ENCODE results near the gene OXSR1. TPM values are rescaled to one million over a fixed set of nuclear protein-coding genes. Genes with fewer than 3 reads are reported as not detected.
"Not testable (repeated sequence)": the region's sequence is repeated elsewhere in the genome, so short reads cannot be mapped to it uniquely, and the experiment has no call there.

Gene OXSR1
- total and polyA plus RNA-seq, 5 donors: 12.9 to 39.1 (median 24.1) TPM

GRCh38 chr3:38170722-38171121, 5.4 kb downstream of the OXSR1 start:
- peaks cover 3% of the 10 kb centered on the region for H3K4me1 ChIP-seq (ENCODE audit: control insufficient read depth, insufficient read depth, low read length)
- DNase-seq (no peak), ATAC-seq (no peak)
- no peak overlapping the region for H3K4me3 ChIP-seq (ENCODE audit: low read length)
- H3K9me3 ChIP-seq (ENCODE audit: control insufficient read depth, low read length): no peaks in the 10 kb centered on the region
- 84% methylated on average over 4 of the region's 4 CpGs for WGBS
- no peaks in the 10 kb centered on the region for H3K27me3 ChIP-seq (ENCODE audit: control insufficient read depth, insufficient read depth)
- H3K27ac ChIP-seq (ENCODE audit: low read length): no peak overlapping the region
- intact Hi-C loops (cut with DNase I): no loop called here

GRCh38 chr3:38171622-38172021, 6.3 kb downstream of the OXSR1 start:
- WGBS: 87% methylated on average over 2 of the region's 2 CpGs
- ATAC-seq: no peak
- no peaks in the 10 kb centered on the region for H3K4me1 ChIP-seq (ENCODE audit: control insufficient read depth, insufficient read depth, low read length)

GRCh38 chr3:38173834-38174418, 8.6 kb downstream of the OXSR1 start:
- Histone ChIP-seq H3K4me3 (ENCODE audit: low read length) (no peak overlapping the region), H3K27ac (ENCODE audit: low read length) (no peak overlapping the region), H3K4me1 (ENCODE audit: control insufficient read depth, insufficient read depth, low read length) (no peaks in the 10 kb centered on the region), H3K27me3 (ENCODE audit: control insufficient read depth, insufficient read depth) (no peaks in the 10 kb centered on the region), H3K9me3 (ENCODE audit: control insufficient read depth, low read length) (no peaks in the 10 kb centered on the region)
- DNase-seq: no peak
- ATAC-seq: no peak
- intact Hi-C loops (cut with DNase I): no loop called here
- 90% methylated on average over 5 of the region's 5 CpGs for WGBS

More at GRCh38 chr3:38171622-38172021, 6.3 kb downstream of the OXSR1 start:
- intact Hi-C loops (cut with DNase I): no loop called here
- H3K4me3 ChIP-seq (ENCODE audit: low read length): no peak overlapping the region
- H3K27ac ChIP-seq (ENCODE audit: low read length): no peak overlapping the region
- DNase-seq: no peak
- no peaks in the 10 kb centered on the region for H3K27me3 ChIP-seq (ENCODE audit: control insufficient read depth, insufficient read depth)
- no peaks in the 10 kb centered on the region for H3K9me3 ChIP-seq (ENCODE audit: control insufficient read depth, low read length)

GRCh38 chr3:38177181-38177580, 11.8 kb downstream of the OXSR1 start:
- Histone ChIP-seq H3K4me1 (ENCODE audit: control insufficient read depth, insufficient read depth, low read length) (peaks cover 2% of the 10 kb centered on the region), H3K4me3 (ENCODE audit: low read length) (no peak overlapping the region), H3K9me3 (ENCODE audit: control insufficient read depth, low read length) (no peaks in the 10 kb centered on the region), H3K27me3 (ENCODE audit: control insufficient read depth, insufficient read depth) (no peaks in the 10 kb centered on the region), H3K27ac (ENCODE audit: low read length) (no peak overlapping the region)
- intact Hi-C loops (cut with DNase I): no loop called here
- 50% methylated on average over 2 of the region's 2 CpGs for WGBS
- no peak for DNase-seq
- ATAC-seq: no peak

GRCh38 chr3:38186781-38187180, 21.4 kb downstream of the OXSR1 start:
- intact Hi-C loops (cut with DNase I): no loop called here
- no peak for DNase-seq
- Histone ChIP-seq H3K27me3 (ENCODE audit: control insufficient read depth, insufficient read depth) (no peaks in the 10 kb centered on the region), H3K4me3 (ENCODE audit: low read length) (no peak overlapping the region), H3K27ac (ENCODE audit: low read length) (no peak overlapping the region), H3K4me1 (ENCODE audit: control insufficient read depth, insufficient read depth, low read length) (peaks cover 2% of the 10 kb centered on the region), H3K9me3 (ENCODE audit: control insufficient read depth, low read length) (no peaks in the 10 kb centered on the region)
- no peak for ATAC-seq
- WGBS: 97% methylated on average over 1 of the region's 1 CpG

GRCh38 chr3:38190481-38190881, 25.1 kb downstream of the OXSR1 start:
- H3K27me3 ChIP-seq (ENCODE audit: control insufficient read depth, insufficient read depth): no peaks in the 10 kb centered on the region
- H3K9me3 ChIP-seq (ENCODE audit: control insufficient read depth, low read length): no peaks in the 10 kb centered on the region
- H3K4me3 ChIP-seq (ENCODE audit: low read length): no peak overlapping the region
- DNase-seq (no peak), ATAC-seq (no peak)
- intact Hi-C loops (cut with DNase I): no loop called here
- H3K27ac ChIP-seq (ENCODE audit: low read length): no peak overlapping the region
- peaks cover 3% of the 10 kb centered on the region for H3K4me1 ChIP-seq (ENCODE audit: control insufficient read depth, insufficient read depth, low read length)

GRCh38 chr3:38202931-38203330, 37.6 kb downstream of the OXSR1 start:
- H3K4me3 ChIP-seq (ENCODE audit: low read length); ATAC-seq; H3K27me3 ChIP-seq (ENCODE audit: control insufficient read depth, insufficient read depth); H3K4me1 ChIP-seq (ENCODE audit: control insufficient read depth, insufficient read depth, low read length); intact Hi-C loops (cut with DNase I); H3K27ac ChIP-seq (ENCODE audit: low read length); H3K9me3 ChIP-seq (ENCODE audit: control insufficient read depth, low read length): not testable (repeated sequence)
- DNase-seq: peak in 1 of 3 donors; percentile 20
- WGBS: 94% methylated on average over 12 of the region's 12 CpGs

GRCh38 chr3:38203690-38204089, 38.4 kb downstream of the OXSR1 start:
- peak in 1 of 2 donors; percentile 20 for ATAC-seq
- intact Hi-C loops (cut with DNase I): no loop called here
- peaks cover 2% of the 10 kb centered on the region for H3K4me1 ChIP-seq (ENCODE audit: control insufficient read depth, insufficient read depth, low read length)
- no peak overlapping the region for H3K4me3 ChIP-seq (ENCODE audit: low read length)
- no peak for DNase-seq
- H3K9me3 ChIP-seq (ENCODE audit: control insufficient read depth, low read length): no peaks in the 10 kb centered on the region
- H3K27me3 ChIP-seq (ENCODE audit: control insufficient read depth, insufficient read depth): no peaks in the 10 kb centered on the region
- 99% methylated on average over 2 of the region's 2 CpGs for WGBS
- no peak overlapping the region for H3K27ac ChIP-seq (ENCODE audit: low read length)

GRCh38 chr3:38204599-38205471, 39.5 kb downstream of the OXSR1 start:
- Histone ChIP-seq H3K4me3 (ENCODE audit: low read length) (no peak overlapping the region), H3K9me3 (ENCODE audit: control insufficient read depth, low read length) (no peaks in the 10 kb centered on the region), H3K27ac (ENCODE audit: low read length) (peak overlapping the region; percentile 62), H3K27me3 (ENCODE audit: control insufficient read depth, insufficient read depth) (no peaks in the 10 kb centered on the region), H3K4me1 (ENCODE audit: control insufficient read depth, insufficient read depth, low read length) (peaks cover 2% of the 10 kb centered on the region)
- intact Hi-C loops (cut with DNase I): no loop called here
- WGBS: 95% methylated on average over 4 of the region's 4 CpGs
- ATAC-seq: peak in 1 of 2 donors; percentile 51
- DNase-seq: no peak

GRCh38 chr3:38205472-38205805, 40.1 kb downstream of the OXSR1 start:
- peaks cover 2% of the 10 kb centered on the region for H3K4me1 ChIP-seq (ENCODE audit: control insufficient read depth, insufficient read depth, low read length)
- peak overlapping the region; percentile 62 for H3K27ac ChIP-seq (ENCODE audit: low read length)
- intact Hi-C loops (cut with DNase I): no loop called here
- no peaks in the 10 kb centered on the region for H3K9me3 ChIP-seq (ENCODE audit: control insufficient read depth, low read length)
- no peaks in the 10 kb centered on the region for H3K27me3 ChIP-seq (ENCODE audit: control insufficient read depth, insufficient read depth)
- WGBS: 64% methylated on average over 3 of the region's 3 CpGs
- ATAC-seq (peak; percentile 47 to 63), DNase-seq (no peak)
- H3K4me3 ChIP-seq (ENCODE audit: low read length): no peak overlapping the region

- no peak overlapping the region for H3K4me3 ChIP-seq (ENCODE audit: low read length)
- intact Hi-C loops (cut with DNase I): no loop called here
- DNase-seq: no peak
- H3K4me1 ChIP-seq (ENCODE audit: control insufficient read depth, insufficient read depth, low read length): peaks cover 6% of the 10 kb centered on the region
- H3K27me3 ChIP-seq (ENCODE audit: control insufficient read depth, insufficient read depth): no peaks in the 10 kb centered on the region
- WGBS: 86% methylated on average over 4 of the region's 4 CpGs
- H3K27ac ChIP-seq (ENCODE audit: low read length): no peak overlapping the region
- ATAC-seq: no peak
- no peaks in the 10 kb centered on the region for H3K9me3 ChIP-seq (ENCODE audit: control insufficient read depth, low read length)
Measured at GRCh38 chr3:38207254-38208003, 42.1 kb downstream of the OXSR1 start.
